GM13977 (cell line): ENCODE results near the gene CYSRT1.

ENCODE experiments used
- DNase-seq: peaks from one replicate; pipeline ENCODE4 v3.0.0; 2012; ENCODE audit warnings: low spot score
- in situ Hi-C: fragments of 300-500 bp; cut with MboI; formaldehyde crosslinking; loops from one replicate; pipeline ENCODE4 v1.12.0; 2022; ENCODE audit warnings: low sequenced_read_pairs, low pct_unique_long_range_greater_than_20kb, mixed read lengths, inconsistent platforms; ENCODE audit not compliant: unreplicated experiment
- TF ChIP-seq, protein P1 (sequence below): IDR thresholded peaks from 2 replicates; pipeline ENCODE4 v1.5.1; 2012; ENCODE audit warnings: mild to moderate bottlenecking, control low read depth; ENCODE audit not compliant: insufficient read depth; ENCODE audit errors: extremely low read depth, missing control alignments

CYSRT1 gene

DNA sequence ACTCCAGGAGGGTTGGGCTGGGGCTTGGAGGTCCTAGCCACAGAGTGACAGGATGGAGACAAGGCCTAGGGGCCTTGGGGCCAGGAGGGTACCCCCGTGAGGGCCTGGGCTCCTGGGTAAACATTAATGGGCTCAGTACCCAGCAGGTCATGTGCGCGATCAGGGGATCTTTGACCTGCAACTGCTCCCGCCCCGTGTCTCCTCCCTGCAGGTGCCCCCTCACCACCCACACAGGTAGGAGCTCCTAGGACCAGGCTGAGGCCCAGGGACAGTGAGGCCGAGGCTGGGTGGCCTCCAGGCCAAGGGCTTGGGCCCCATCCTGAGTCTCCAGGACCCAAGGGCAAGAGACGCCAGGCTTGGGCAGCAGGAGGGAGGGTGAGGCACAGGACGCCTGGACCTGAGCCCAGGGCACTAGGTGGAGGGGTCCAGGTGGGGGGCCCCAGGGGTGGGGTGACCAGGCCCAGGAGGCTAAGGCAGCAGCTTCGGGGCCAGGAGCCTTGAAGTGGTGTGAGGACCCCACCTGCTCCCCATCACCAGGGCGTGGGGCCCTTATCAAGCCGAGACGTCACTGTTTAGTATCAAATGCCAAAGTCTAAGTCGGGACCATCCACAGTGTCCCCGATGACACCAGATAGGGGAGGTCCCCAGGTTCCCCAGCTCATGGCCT is 5.9 kb downstream of the CYSRT1 start, which contains the start of gene SLC34A3:
TSS of gene SLC34A3 (plus strand) at position 197 of the 667 bp plus-strand sequence. CDS start 802 bp downstream, outside the sequence.
- TF ChIP-seq, protein P1, sequence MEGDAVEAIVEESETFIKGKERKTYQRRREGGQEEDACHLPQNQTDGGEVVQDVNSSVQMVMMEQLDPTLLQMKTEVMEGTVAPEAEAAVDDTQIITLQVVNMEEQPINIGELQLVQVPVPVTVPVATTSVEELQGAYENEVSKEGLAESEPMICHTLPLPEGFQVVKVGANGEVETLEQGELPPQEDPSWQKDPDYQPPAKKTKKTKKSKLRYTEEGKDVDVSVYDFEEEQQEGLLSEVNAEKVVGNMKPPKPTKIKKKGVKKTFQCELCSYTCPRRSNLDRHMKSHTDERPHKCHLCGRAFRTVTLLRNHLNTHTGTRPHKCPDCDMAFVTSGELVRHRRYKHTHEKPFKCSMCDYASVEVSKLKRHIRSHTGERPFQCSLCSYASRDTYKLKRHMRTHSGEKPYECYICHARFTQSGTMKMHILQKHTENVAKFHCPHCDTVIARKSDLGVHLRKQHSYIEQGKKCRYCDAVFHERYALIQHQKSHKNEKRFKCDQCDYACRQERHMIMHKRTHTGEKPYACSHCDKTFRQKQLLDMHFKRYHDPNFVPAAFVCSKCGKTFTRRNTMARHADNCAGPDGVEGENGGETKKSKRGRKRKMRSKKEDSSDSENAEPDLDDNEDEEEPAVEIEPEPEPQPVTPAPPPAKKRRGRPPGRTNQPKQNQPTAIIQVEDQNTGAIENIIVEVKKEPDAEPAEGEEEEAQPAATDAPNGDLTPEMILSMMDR: no peak
- in situ Hi-C loops: no loop called here
- no peak for DNase-seq

DNA sequence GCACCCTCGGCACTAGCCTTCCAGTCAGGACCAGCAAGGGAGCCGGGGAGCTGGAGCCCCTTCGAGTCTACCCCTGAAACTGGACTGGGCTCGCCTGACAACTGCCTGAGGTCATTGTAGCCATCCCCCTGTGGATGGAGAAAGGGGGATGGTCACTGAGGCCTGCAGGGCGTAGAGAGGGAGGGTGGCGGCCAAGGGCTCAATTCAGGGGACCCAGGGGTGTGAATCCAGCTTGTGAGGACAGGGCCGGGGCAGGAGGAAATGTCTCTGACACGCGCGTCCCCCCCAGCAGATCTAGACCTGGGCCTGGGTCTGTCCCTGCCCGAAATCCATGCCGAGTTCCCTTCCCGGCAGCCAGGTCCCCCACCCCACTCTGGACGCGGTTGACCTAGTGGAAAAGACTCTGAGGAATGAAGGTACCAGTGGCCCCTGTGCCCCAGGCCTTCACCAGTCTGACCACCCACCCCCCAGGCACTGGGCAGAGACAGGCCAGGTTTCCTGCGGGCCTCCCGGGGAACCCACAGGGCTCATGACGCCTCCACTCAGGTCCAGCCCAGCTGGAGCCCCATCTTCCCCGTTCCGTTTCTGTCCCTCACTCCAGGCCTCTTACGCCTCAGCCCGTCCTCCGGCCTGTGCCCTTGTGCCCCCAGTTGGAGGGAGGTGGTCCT is 6.5 kb downstream of the CYSRT1 start:
- in situ Hi-C loops: no loop called here
- DNase-seq: no peak
- TF ChIP-seq, protein P1: no peak

DNA sequence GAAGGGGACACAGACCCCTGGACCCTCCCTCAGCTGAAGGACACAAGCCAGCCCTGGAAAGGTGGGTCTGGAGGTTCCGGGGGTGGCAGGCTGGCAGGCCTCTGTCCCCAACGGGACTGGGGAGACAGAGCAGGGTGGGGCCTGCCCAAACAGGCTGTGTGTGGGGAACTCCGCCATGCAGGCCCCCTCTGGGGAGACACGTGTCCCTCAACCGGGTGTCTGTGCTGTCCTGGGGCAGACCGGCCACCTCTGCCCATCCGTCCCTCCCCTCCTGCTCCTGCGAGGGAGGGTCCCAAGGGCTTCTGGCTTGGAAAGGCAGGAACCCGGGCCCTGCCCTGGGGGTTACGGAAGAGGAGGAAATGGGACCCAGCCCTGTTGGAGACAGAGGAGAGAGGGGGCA is 7.1 kb downstream of the CYSRT1 start:
- TF ChIP-seq, protein P1: no peak
- in situ Hi-C loops: no loop called here

DNA sequence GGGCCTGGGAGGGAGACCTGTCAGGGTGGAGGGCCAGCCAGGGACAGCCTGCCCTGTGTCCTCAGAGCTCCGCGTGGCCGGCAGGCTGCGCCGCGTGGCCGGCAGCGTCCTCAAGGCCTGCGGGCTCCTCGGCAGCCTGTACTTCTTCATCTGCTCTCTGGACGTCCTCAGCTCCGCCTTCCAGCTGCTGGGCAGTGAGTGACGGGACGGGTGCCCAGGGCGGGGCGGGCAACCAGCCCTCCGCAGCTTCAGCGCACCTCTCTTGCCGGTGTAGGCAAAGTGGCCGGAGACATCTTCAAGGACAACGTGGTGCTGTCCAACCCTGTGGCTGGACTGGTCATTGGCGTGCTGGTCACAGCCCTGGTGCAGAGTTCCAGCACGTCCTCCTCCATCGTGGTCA is 7.5 kb downstream of the CYSRT1 start:
- DNase-seq: no peak
- TF ChIP-seq, protein P1: no peak
- in situ Hi-C loops: no loop called here

More for the DNA sequence above, 7.1 kb downstream of the CYSRT1 start:
- DNase-seq: no peak

DNA sequence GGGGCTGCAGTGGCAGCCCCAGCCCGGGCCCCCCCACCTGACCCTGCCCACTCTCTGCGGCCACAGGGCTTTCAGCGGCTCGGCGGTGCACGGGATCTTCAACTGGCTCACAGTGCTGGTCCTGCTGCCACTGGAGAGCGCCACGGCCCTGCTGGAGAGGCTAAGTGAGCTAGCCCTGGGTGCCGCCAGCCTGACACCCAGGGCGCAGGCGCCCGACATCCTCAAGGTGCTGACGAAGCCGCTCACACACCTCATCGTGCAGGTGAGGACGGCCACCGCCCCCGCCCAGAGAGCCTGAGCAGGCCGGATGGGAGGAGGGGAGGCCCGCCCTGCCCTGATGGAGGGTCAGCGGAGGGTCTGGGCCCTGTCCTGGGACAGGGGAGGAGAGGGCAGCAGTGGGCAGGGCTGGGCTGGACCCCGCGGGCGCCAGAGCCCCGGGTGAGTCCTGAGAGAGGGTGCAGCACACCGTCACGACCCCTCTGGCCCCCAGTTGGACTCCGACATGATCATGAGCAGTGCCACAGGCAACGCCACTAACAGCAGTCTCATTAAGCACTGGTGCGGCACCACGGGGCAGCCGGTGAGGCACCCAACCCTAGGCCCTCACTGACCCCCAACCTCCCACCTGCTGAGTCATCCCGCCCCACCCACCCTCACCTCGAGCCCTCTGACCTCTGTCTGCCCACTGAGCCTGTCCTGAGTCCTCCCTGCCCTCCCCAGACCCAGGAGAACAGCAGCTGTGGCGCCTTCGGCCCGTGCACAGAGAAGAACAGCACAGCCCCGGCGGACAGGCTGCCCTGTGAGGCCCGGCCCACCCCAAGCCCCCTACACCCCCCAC is 8.4 kb downstream of the CYSRT1 start:
- no peak for DNase-seq
- TF ChIP-seq, protein P1: no peak
- in situ Hi-C loops: no loop called here

DNA sequence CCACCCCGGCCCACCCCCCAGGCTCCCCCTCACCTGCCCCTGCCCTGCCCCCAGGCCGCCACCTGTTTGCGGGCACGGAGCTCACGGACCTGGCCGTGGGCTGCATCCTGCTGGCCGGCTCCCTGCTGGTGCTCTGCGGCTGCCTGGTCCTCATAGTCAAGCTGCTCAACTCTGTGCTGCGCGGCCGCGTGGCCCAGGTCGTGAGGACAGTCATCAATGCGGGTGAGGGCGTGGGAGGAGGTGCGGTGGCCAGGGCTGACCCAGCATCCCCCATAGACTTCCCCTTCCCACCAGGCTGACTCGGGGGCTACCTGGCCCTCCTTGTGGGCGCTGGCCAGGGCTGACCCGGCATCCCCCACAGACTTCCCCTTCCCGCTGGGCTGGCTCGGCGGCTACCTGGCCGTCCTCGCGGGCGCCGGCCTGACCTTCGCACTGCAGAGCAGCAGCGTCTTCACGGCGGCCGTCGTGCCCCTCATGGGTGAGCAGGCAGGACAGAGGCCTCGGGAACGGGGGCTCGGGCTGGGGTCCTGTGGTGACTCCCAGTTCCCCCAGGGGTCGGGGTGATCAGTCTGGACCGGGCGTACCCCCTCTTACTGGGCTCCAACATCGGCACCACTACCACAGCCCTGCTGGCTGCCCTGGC is 9.2 kb downstream of the CYSRT1 start:
- DNase-seq: no peak
- in situ Hi-C loops: no loop called here
- TF ChIP-seq, protein P1: no peak
